Ishikawa (cell line): Measurements from ENCODE around the gene CLSTN2.

Source experiments
- CEBPB ChIP-seq: IDR thresholded peaks from 2 replicates; pipeline ENCODE4 v1.6.1; 2012
- CREB1 ChIP-seq: IDR thresholded peaks from 2 replicates; pipeline ENCODE4 v1.6.1; 2012; ENCODE audit warnings: low read depth
- EGR1 ChIP-seq: IDR thresholded peaks from 2 replicates; pipeline ENCODE4 v1.6.1; 2012
- EP300 ChIP-seq: IDR thresholded peaks from 2 replicates; pipeline ENCODE4 v1.6.1; 2012; ENCODE audit warnings: borderline replicate concordance
- FOXM1 ChIP-seq: IDR thresholded peaks from 2 replicates; pipeline ENCODE4 v1.6.1; 2012; ENCODE audit warnings: low read depth, borderline replicate concordance
- MAX ChIP-seq: IDR thresholded peaks from 2 replicates; pipeline ENCODE4 v1.6.1; 2012
- NFIC ChIP-seq: IDR thresholded peaks from 2 replicates; pipeline ENCODE4 v1.6.1; 2012
- RAD21 ChIP-seq: IDR thresholded peaks from 2 replicates; pipeline ENCODE4 v1.6.1; 2012; ENCODE audit warnings: low read depth
- REST ChIP-seq: IDR thresholded peaks from 2 replicates; pipeline ENCODE4 v1.6.1; 2012; ENCODE audit warnings: low read depth, mild to moderate bottlenecking
- TAF1 ChIP-seq: IDR thresholded peaks from 2 replicates; pipeline ENCODE4 v1.6.1; 2012; ENCODE audit warnings: low read depth, mild to moderate bottlenecking
- TCF12 ChIP-seq: IDR thresholded peaks from 2 replicates; pipeline ENCODE4 v1.6.1; 2012; ENCODE audit warnings: low read depth
- TEAD4 ChIP-seq: IDR thresholded peaks from 2 replicates; pipeline ENCODE4 v1.6.1; 2012
- USF1 ChIP-seq: IDR thresholded peaks from 2 replicates; pipeline ENCODE4 v1.6.1; 2012
- YY1 ChIP-seq: IDR thresholded peaks from 2 replicates; pipeline ENCODE4 v1.6.1; 2012; ENCODE audit warnings: low read depth
- ZBTB7A ChIP-seq: IDR thresholded peaks from 2 replicates; pipeline ENCODE4 v1.6.1; 2012; ENCODE audit warnings: low read depth

CLSTN2 gene

GRCh38 chr3:140341203-140341602, 406.2 kb downstream of the CLSTN2 start:
- TF ChIP-seq TAF1: no peak
- TF ChIP-seq RAD21: no peak
- no peak for TF ChIP-seq FOXM1
- TF ChIP-seq TCF12: no peak
- TF ChIP-seq USF1: no peak
- TF ChIP-seq YY1: no peak
- no peak for TF ChIP-seq MAX
- no peak for TF ChIP-seq EP300
- no peak for TF ChIP-seq CREB1
- TF ChIP-seq REST: no peak
- no peak for TF ChIP-seq TEAD4
- TF ChIP-seq CEBPB: no peak
- no peak for TF ChIP-seq ZBTB7A
- TF ChIP-seq NFIC: no peak
- no peak for TF ChIP-seq EGR1

- TF ChIP-seq TAF1: no peak
- TF ChIP-seq REST: no peak
These were observed 406.9 kb downstream of the CLSTN2 start for GRCh38 chr3:140341817-140342403.

- no peak for TF ChIP-seq ZBTB7A
- TF ChIP-seq TCF12: no peak
- no peak for TF ChIP-seq CREB1
- no peak for TF ChIP-seq CEBPB
- no peak for TF ChIP-seq USF1
- TF ChIP-seq TAF1: no peak
These were observed 407.7 kb downstream of the CLSTN2 start for GRCh38 chr3:140342668-140343067.

GRCh38 chr3:140343211-140344081, 408.5 kb downstream of the CLSTN2 start:
- no peak for TF ChIP-seq FOXM1
- TF ChIP-seq NFIC: no peak
- TF ChIP-seq CEBPB: no peak
- no peak for TF ChIP-seq RAD21
- TF ChIP-seq REST: no peak
- TF ChIP-seq CREB1: no peak
- TF ChIP-seq ZBTB7A: no peak
- no peak for TF ChIP-seq MAX
- TF ChIP-seq YY1: no peak
- TF ChIP-seq TCF12: no peak
- no peak for TF ChIP-seq EP300
- TF ChIP-seq TEAD4: no peak
- TF ChIP-seq TAF1: no peak
- no peak for TF ChIP-seq EGR1
- no peak for TF ChIP-seq USF1
